ENCODE measurements around the gene PADI1. TPM values are rescaled to one million over a fixed set of nuclear protein-coding genes. Genes with fewer than 3 reads are reported as not detected.

PADI1 gene
- total RNA-seq, 1 donor from 2014 or later: not detected

- Histone ChIP-seq H3K4me3 (no peak overlapping the region), H3K9me3 (no peaks in the 10 kb centered on the region), H3K36me3 (no peaks in the 10 kb centered on the region), H3K4me1 (no peaks in the 10 kb centered on the region), H3K27ac (no peak overlapping the region), H3K27me3 (no peaks in the 10 kb centered on the region)
- no peak for TF ChIP-seq CTCF (IDR thresholded peaks at IDR 0.05)
- intact Hi-C loops (cut with DNase I): no loop called here
- DNase-seq (ENCODE audit: low spot score in 2 of 2): no peak
These were observed 37.7 kb upstream of the PADI1 start for GRCh38 chr1:17167041-17167785.

GRCh38 chr1:17167786-17168090 lies 37.2 kb upstream of the PADI1 start:
- H3K9me3 ChIP-seq: no peaks in the 10 kb centered on the region
- H3K27me3 ChIP-seq: no peaks in the 10 kb centered on the region
- no peak overlapping the region for H3K27ac ChIP-seq
- no peaks in the 10 kb centered on the region for H3K4me1 ChIP-seq
- H3K36me3 ChIP-seq: no peaks in the 10 kb centered on the region
- no peak for DNase-seq (ENCODE audit: low spot score in 2 of 2)
- no peak for TF ChIP-seq CTCF (IDR thresholded peaks at IDR 0.05)
- no peak overlapping the region for H3K4me3 ChIP-seq
- intact Hi-C loops (cut with DNase I): no loop called here

GRCh38 chr1:17168091-17168876 lies 36.6 kb upstream of the PADI1 start:
- H3K27me3 ChIP-seq: no peaks in the 10 kb centered on the region
- no peak for TF ChIP-seq CTCF (IDR thresholded peaks at IDR 0.05)
- H3K27ac ChIP-seq: no peak overlapping the region

GRCh38 chr1:17170571-17170970 lies 34.4 kb upstream of the PADI1 start:
- DNase-seq (ENCODE audit: low spot score in 2 of 2): no peak
- no peak overlapping the region for H3K27ac ChIP-seq
- TF ChIP-seq CTCF (IDR thresholded peaks at IDR 0.05): no peak
- no peak overlapping the region for H3K4me3 ChIP-seq
- no peaks in the 10 kb centered on the region for H3K36me3 ChIP-seq
- intact Hi-C loops (cut with DNase I): no loop called here
- no peaks in the 10 kb centered on the region for H3K9me3 ChIP-seq
- H3K4me1 ChIP-seq: no peaks in the 10 kb centered on the region
- no peaks in the 10 kb centered on the region for H3K27me3 ChIP-seq

More at GRCh38 chr1:17168091-17168876, 36.6 kb upstream of the PADI1 start:
- Histone ChIP-seq H3K4me3 (no peak overlapping the region), H3K4me1 (no peaks in the 10 kb centered on the region), H3K9me3 (no peaks in the 10 kb centered on the region), H3K36me3 (no peaks in the 10 kb centered on the region)
- intact Hi-C loops (cut with DNase I): no loop called here
- DNase-seq (ENCODE audit: low spot score in 2 of 2): no peak

GRCh38 chr1:17173217-17173616 lies 31.7 kb upstream of the PADI1 start:
- H3K4me3 ChIP-seq: no peak overlapping the region
- TF ChIP-seq CTCF (IDR thresholded peaks at IDR 0.05): no peak
- H3K27me3 ChIP-seq: no peaks in the 10 kb centered on the region
- H3K36me3 ChIP-seq: no peaks in the 10 kb centered on the region
- H3K27ac ChIP-seq: no peak overlapping the region
- H3K4me1 ChIP-seq: no peaks in the 10 kb centered on the region
- no peak for DNase-seq (ENCODE audit: low spot score in 2 of 2)
- intact Hi-C loops (cut with DNase I): no loop called here
- H3K9me3 ChIP-seq: no peaks in the 10 kb centered on the region
